SH-SY5Y (cell line): ENCODE results near the gene PCK2.

ENCODE experiments used
- GATA2 ChIP-seq: IDR thresholded peaks from 2 replicates; pipeline ENCODE4 v1.6.1; 2011; ENCODE audit warnings: mild to moderate bottlenecking, low read depth, low read length
- GATA3 ChIP-seq: IDR thresholded peaks from 2 replicates; pipeline ENCODE4 v1.6.1; 2011; ENCODE audit warnings: low read depth, mild to moderate bottlenecking, low read length, moderate library complexity

Gene PCK2

GRCh38 chr14:24080888-24081738, 13.0 kb upstream of the PCK2 start:
- no peak for TF ChIP-seq GATA3
- TF ChIP-seq GATA2 = no peak

- TF ChIP-seq GATA2 (no peak), GATA3 (no peak)
Observed at GRCh38 chr14:24081739-24082211, 12.3 kb upstream of the PCK2 start.

- no peak for TF ChIP-seq GATA3
- no peak for TF ChIP-seq GATA2
Observed at GRCh38 chr14:24082411-24083080, 11.6 kb upstream of the PCK2 start.

- TF ChIP-seq GATA3 (no peak), GATA2 (no peak)
Observed at GRCh38 chr14:24083462-24083861, 10.6 kb upstream of the PCK2 start.

GRCh38 chr14:24084440-24084839, 9.7 kb upstream of the PCK2 start:
- no peak for TF ChIP-seq GATA3
- TF ChIP-seq GATA2 = no peak

GRCh38 chr14:24085215-24085614, 8.9 kb upstream of the PCK2 start:
- TF ChIP-seq GATA2 (no peak), GATA3 (no peak)

- TF ChIP-seq GATA2 (no peak), GATA3 (no peak)
Observed at GRCh38 chr14:24086193-24086955, 7.7 kb upstream of the PCK2 start.

- TF ChIP-seq GATA3 (no peak), GATA2 (no peak)
Observed at GRCh38 chr14:24087004-24087403, 7.1 kb upstream of the PCK2 start.

GRCh38 chr14:24088095-24088494, 6.0 kb upstream of the PCK2 start:
- TF ChIP-seq GATA3 (no peak), GATA2 (no peak)

- TF ChIP-seq GATA3 = no peak
- no peak for TF ChIP-seq GATA2
Observed at GRCh38 chr14:24089890-24090289, 4.2 kb upstream of the PCK2 start.

GRCh38 chr14:24092110-24092504, 2.0 kb upstream of the PCK2 start:
- no peak for TF ChIP-seq GATA2
- TF ChIP-seq GATA3 = no peak

- TF ChIP-seq GATA3 (no peak), GATA2 (no peak)
Observed at GRCh38 chr14:24092505-24093206, 1.5 kb upstream of the PCK2 start.

- TF ChIP-seq GATA2 = no peak
- TF ChIP-seq GATA3 = no peak
Observed at GRCh38 chr14:24093207-24093900, 757 bp upstream of the PCK2 start.
